Measurements from ENCODE around the gene GATAD2B.
"Not testable (repeated sequence)": the region's sequence is repeated elsewhere in the genome, so short reads cannot be mapped to it uniquely, and the experiment has no call there.

Gene GATAD2B

DNA sequence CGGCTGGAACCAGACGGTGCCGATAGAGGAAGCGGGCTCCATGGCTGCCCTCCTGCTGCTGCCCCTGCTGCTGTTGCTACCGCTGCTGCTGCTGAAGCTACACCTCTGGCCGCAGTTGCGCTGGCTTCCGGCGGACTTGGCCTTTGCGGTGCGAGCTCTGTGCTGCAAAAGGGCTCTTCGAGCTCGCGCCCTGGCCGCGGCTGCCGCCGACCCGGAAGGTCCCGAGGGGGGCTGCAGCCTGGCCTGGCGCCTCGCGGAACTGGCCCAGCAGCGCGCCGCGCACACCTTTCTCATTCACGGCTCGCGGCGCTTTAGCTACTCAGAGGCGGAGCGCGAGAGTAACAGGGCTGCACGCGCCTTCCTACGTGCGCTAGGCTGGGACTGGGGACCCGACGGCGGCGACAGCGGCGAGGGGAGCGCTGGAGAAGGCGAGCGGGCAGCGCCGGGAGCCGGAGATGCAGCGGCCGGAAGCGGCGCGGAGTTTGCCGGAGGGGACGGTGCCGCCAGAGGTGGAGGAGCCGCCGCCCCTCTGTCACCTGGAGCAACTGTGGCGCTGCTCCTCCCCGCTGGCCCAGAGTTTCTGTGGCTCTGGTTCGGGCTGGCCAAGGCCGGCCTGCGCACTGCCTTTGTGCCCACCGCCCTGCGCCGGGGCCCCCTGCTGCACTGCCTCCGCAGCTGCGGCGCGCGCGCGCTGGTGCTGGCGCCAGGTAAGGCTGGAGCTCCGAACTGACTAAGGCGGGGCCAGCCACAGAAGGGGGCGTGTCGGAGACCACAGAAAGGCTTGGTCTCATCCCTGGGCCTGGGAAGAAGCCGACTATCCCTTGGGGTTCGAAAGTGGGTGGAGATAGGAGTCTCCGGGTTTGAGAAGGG, 147.1 kb downstream of the GATAD2B start:
- peak; percentile 65 for DNase-seq

DNA sequence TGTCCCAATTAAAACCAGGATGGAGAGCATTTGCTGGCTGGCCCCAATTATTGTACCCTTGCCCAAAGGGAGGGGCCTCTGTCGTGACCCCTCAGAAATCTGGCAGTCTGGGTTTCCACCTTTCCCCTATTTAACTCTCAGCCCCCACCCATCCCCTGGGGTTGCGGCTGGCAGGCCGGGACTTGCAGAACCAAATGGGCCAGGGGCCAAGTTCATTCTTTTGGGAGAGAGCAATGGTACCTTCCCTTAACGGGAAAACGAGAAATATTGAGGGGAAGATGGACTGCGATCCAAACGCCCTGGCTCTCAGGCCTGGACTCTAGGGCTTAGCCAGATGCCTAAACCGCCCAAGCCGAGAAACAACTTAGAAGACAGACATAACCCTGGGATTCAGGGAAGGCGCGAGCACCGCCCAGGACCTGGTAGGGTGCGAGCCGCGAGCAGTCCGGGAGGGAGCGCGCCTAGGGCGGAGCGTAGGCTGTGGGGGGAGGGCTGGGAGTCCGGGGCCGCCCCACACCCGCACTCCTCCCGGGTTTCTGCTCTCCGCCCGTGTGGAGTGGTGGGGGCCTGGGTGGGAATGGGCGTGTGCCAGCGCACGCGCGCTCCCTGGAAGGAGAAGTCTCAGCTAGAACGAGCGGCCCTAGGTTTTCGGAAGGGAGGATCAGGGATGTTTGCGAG, 147.9 kb downstream of the GATAD2B start, which contains the start of gene SLC27A3:
Gene SLC27A3, plus strand, starts transcription at position 628 of the 678 bp plus-strand sequence. CDS start 91 bp downstream, outside the sequence.
- DNase-seq, result peak; percentile 60

DNA sequence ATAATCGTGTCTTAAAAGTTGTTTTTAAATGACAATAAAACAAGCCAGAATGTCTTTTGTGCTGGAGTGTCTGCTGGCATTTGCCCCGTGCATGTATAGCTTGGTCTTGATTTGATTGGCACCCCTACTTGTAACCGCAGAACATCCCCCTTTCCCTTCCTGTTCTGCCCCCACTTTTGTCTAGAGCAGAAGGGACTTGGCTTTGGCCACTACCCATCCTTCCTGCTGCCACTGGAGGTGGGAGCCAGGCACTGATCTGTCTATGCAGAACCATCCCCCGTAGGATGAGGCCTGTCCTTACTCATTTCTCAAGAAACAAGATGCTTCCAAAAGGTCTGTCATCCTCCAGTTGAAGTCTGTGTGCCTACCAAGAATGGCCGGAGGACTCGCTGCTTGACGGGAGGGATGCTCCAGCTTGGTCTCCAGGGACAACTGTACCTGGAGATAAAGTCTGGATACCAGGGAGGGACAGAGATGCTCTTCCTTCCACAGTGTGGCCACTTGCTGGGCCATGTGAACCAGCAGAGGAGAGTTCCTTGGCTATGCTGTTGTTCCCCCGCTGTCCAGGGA, 148.7 kb downstream of the GATAD2B start:
- DNase-seq, result no peak

DNA sequence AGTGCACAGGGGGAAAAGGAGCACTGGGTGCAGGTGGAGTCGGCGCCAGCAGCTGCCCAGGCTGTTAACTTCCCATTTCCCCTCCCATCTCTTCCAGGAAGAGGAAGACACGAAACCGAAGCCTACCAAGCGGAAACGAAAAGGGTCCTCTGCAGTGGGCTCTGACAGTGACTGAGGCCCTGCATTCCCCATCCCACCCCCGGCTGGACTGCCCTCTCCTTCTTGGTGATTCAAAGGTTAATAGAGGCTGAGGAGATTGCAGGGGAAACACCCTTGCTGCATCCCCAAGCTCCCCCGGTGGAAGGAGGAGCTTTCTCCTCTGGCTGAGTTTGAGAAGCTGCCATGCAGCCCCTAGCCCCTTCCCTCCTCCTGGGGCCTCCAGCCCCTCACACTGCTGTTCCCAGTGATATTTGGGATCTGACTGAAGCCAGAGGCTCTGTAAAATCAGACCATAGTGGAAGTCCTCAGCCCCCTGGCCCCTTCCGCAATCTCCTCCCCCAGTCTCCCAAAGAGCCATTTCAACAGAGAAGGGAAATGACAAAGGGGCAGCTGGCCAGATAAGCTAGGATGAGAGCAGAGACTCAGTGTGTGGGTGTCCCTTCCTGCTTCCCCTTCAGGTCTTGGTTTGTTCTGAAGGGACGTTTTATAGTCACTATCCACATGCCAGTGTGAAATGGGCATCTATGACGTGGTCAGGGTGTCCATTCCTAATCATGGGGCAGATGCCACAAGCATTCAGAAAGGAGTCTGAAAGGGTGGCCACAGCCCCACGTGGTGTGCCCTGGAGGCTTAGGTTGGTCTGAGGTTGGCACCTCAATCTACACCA, 149.5 kb downstream of the GATAD2B start:
- DNase-seq, result no peak

DNA sequence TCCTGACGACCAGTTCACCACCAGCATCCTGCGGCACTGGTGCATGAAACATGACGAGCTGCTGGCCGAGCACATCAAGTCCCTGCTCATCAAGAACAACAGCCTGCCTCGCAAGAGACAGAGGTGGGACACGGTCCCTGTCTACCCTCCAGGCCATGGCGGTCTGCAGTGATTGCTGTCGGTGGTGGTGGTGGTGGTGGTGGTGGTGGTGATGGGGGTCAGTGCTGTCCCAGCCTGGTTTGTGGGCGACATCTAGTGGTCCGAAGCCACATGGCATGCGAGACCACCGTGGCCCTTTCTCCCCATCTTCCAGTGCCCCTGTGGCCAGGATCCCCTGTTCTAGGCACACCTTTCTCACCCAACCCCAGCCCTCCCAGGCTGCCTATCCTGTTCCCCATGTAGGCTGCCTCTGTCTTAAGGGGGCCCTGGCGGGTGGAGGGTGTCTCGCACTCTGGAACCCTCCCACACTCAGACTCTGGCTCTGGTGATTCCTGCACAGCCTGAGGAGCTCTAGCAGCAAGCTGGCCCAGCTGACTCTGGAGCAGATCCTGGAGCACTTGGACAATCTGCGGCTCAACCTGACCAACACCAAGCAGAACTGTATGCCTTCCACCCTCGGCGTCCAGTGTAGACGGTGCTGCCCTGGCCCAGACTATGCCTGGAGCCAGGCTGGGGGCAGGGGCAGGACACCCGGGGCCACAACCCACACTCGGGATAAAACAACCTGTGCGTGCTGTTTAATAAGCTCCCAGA, 150.8 kb downstream of the GATAD2B start:
- no peak for DNase-seq

DNA sequence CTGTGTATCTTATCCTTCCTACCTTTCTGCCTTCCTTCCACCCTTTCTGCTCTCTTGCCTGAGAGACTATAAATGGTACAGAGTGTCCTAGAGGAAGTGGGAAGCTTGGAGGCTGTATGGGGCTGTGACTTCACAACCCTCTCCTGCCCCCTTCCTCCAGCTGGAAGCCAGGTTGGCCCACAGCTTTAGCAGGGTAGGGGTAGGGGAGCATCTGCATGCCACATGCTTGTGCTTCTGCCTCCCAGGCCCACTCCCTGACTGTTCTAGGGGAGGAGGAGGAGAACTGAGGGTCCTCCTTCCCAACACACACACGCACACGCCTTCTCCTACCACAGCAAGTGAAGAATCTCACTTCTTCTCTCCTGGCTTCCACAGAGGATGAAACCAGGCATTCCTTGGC, 151.5 kb downstream of the GATAD2B start:
- DNase-seq, result no peak

DNA sequence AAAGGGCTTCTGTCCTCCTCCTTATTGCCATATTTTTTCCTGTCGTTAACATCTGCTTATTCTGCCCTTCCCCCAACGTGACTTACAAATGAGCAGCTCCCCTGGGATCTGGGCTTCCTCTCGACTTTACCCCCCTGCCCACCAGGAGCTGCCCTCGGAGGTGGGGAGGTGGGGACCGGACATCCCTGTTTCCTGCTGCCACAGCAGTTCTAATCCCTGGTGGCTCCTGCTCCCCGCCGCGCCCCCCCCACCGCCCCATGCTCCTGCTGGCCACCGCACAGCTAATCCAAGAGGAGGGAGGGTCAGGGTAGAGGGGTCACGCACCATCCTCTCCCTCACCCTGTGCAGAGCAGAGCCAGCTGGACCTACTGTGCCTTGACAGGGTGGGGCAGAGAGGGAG, 152.0 kb downstream of the GATAD2B start:
- no peak for DNase-seq

DNA sequence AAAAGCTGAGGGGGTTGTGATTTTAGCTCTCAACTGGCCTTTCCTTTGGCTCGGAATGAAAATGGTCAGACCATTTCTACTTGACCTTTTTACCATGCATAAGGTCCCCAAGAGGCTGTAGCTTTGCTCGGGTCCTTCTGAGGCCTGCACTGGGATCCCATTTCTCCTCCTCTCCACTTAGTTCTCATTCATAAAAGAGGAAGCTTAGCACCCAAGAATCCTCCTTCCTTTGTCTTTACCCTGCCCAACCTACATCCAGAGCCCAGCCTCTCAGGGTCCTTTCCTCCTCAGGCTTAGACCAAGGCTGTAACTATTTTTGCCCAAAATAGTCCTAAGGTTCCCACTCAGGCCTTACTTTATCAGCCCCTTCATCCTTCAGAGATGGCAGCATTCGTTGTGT, 153.6 kb downstream of the GATAD2B start:
- no peak for DNase-seq

DNA sequence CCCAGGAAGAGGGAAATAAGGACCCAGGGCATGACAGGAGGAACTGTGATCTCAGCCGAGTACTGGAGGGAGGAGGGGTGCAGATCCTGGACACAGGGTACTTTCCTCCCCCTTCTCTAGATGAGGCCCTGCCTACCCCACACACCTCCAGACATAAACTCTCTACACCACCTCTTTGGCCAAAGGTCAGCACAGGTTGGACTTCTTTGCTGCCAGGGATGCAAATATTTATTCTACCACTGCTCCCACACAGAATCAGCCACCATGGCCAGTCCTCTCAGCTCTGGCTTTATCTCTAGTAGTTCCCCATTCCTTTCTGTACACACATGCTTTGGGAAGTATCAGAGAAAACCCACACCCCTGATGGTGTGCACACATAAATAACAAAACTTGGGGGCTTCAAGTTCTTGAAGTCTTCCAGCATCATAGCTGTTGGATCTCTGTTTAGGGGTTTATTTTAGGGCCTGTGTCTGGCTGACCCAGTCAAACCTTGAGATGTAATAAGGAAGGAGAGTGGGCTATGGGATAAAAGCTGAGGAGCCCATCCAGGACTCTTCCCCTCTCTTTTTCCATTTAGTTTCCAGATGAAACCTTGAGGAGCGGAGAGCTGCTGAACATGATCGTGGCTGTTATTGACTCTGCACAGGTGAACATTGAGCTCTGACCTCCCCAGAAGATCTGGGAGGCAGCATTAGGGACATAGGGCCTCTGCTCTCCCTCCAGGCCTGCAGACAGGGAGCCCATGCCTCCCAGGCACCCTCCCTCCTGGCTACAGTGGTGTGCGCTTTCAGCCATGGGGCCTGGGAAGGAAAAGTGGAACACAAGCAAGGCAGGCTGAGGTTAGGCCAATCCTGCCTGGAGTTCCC, 154.2 kb downstream of the GATAD2B start:
- DNase-seq, result no peak

DNA sequence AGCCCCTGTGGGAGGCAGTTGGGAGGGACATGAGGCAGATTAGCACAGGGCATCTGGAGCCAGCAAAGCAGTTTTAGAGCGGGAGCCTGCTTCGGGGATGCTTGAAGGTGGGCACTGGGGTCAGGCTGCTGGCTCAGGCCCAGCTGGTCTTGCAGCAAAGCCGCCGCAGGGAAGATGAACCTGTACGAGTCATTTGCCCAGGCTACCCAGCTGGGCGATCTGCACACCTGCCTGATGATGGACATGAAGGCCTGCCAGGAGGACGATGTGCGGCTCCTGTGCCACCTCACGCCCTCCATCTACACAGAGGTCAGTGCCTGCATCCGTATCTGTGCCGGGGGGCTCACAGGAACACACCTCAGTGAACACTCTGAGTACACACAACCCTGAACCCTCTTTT, 155.3 kb downstream of the GATAD2B start:
- no peak for DNase-seq

DNA sequence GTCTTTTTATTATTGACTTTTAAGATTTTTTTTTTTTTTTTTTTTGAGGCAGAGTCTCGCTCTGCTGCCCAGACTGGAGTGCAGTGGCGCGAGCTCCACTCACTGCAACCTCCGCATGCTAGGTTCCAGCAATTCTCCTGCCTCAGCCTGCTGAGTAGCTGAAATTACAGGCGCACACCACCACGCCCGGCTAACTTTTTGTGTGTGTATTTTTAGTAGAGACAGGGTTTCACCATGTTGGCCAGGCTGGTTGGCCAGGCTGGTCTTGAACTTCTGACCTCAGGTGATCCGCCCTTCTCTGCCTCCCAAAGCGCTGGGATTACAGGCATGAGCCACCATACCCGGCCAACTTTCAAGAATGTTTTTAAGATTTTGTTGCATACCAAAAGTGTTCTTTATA, 156.1 kb downstream of the GATAD2B start:
- DNase-seq, result not testable (repeated sequence)

DNA sequence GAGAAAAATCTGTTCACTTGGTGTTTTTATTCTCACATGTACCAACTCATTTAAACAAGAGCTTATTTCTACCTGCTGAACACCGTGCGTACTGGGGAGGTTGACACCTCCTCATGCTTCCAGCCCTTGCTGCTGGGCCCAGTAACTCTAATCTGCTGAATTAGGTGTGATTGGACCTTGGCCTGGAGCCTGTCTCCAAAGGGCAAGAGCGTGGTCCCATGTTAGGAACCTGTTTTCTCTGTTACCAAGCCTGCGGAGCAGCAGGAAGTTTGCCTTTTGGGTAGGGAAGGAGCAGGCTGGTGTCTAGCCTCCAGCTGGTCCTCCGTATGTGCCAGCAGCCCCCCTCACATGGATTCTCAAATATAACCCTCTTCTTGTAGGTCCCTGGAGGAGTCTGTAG, 158.5 kb downstream of the GATAD2B start:
- DNase-seq, result no peak

DNA sequence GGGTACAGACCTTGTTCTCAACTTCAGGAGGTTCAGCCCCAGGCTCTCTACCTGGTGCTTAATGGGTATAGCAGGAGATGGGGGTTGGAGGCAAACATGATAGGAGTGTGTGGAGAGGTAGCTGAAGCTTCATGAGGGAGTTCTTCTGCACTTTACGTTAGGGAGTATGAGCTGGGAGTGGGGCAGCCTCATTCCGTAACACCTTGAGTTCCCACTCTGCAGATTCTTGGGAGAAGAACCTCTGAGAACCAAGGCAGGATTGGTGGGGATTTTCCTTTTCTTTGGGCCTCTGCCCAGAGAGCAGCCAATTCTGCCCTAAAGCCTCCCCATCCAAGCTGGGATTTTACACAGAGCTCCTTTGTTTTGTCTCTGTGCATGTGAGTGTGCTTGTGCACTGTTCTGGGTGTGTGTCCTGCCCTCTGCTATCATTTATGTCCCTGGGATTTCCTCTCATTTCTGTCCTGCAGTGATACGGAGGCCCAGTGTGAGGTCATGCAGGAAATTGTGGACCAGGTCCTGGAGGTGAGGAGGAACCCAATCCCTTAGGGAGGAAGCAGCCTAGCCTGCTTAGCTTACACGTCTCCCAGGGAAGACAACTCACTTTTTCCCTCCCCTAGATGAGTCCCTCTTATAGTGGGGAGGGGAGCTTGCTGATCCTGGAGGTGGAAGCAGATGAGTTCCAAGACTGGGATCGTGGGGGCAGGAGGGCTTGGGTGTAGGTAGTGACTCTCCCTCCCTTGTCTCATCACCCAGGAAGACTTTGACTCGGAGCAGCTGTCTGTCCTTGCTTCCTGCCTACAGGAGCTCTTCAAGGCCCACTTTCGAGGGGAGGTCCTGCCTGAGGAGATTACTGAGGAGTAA, 159.2 kb downstream of the GATAD2B start:
- DNase-seq, result no peak

DNA sequence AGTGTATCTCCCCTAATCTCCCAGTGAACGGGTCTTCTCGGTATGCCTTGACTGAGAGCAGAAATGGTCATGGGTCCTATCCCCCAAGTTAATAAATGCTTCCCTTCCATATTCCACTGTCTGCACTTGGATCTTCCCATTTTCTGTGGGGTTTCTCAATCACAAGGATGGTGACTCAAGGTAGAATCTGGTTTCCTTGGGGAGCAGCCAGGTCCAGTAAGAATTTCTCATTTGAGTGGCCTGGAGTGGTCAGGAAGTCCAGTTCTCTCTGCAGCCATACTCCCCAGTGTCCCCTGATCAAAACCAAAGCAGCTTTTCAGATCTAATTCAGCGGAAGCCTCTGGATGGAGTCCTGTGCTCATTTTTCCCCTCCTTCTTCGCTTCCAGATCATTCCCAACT, 162.3 kb downstream of the GATAD2B start:
- no peak for DNase-seq
